ENCODE measurements around the gene PRICKLE4. TPM values are rescaled to one million over a fixed set of nuclear protein-coding genes. Genes with fewer than 3 reads are reported as not detected.

The PRICKLE4 gene
- total and polyA plus RNA-seq, 2 of the 13 experiments (the other 11 are each of a cell fraction or from before 2014, with no cell fraction given): 0.92 to 1.2 TPM

DNA sequence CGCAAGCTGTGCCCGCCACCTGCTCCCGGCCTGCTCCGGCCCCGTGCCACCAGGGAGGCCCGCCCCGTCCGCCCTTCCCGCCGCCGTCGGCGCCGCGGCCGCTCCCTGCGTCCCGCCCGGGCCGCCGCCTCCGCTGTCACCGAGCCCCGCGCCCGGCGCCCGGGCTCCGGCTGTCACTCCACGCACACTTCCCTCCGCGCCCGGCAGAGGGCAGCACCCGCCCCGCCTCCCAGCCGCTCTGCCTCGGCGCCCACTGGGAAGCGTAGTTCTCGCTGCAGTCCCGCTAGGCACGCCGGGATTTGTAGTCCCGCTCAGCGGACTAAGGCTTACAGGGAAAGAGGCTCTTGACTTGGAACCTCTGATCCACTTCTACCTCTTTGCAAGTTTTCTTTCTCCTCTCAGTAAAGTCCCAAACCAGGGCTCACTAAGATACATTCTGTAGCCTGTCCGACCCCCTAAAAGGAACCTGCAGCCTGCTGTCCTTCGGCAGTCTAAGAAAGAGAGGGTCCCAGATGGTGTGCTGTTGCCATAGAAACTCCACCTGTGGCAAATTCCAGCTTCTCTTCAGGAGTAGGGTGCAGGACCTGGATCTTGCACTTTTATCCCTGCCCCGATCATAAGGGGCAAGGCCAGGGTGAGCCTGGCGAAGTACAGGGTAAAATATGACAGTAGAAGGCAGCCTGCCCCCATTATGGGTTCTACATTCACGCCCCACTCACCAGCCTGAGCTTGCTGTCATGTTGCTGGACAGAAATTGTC is 45.0 kb upstream of the PRICKLE4 start, which contains the start of gene TFEB (continued):
- TF ChIP-seq ZNF558 (CRISPR knock-in tag; IDR thresholded peaks at IDR 0.05; ENCODE audit: borderline replicate concordance): no peak
- TF ChIP-seq MIXL1 (CRISPR knock-in tag; IDR thresholded peaks at IDR 0.05): peak; percentile 79
- TF ChIP-seq TCF12 (IDR thresholded peaks at IDR 0.05): no peak
- no peak; the same call in 1 of the 2 replicates for TF ChIP-seq TCF12 (CRISPR knock-in tag; IDR thresholded peaks at IDR 0.05)
- TF ChIP-seq, protein P1, sequence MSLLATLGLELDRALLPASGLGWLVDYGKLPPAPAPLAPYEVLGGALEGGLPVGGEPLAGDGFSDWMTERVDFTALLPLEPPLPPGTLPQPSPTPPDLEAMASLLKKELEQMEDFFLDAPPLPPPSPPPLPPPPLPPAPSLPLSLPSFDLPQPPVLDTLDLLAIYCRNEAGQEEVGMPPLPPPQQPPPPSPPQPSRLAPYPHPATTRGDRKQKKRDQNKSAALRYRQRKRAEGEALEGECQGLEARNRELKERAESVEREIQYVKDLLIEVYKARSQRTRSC (CRISPR knock-in tag; IDR thresholded peaks at IDR 0.05; ENCODE audit: low read depth): no peak
- peak; percentile 51; the same call in 1 of the 2 replicates for TF ChIP-seq SALL2 (CRISPR knock-in tag; IDR thresholded peaks at IDR 0.05)
- peak; percentile 28; the same call in 1 of the 2 replicates for TF ChIP-seq PAX8 (CRISPR knock-in tag; IDR thresholded peaks at IDR 0.05; ENCODE audit: borderline replicate concordance)
- TF ChIP-seq ZNF614 (CRISPR knock-in tag; IDR thresholded peaks at IDR 0.05; ENCODE audit: borderline replicate concordance): peak; percentile 76
- TF ChIP-seq, protein P2, sequence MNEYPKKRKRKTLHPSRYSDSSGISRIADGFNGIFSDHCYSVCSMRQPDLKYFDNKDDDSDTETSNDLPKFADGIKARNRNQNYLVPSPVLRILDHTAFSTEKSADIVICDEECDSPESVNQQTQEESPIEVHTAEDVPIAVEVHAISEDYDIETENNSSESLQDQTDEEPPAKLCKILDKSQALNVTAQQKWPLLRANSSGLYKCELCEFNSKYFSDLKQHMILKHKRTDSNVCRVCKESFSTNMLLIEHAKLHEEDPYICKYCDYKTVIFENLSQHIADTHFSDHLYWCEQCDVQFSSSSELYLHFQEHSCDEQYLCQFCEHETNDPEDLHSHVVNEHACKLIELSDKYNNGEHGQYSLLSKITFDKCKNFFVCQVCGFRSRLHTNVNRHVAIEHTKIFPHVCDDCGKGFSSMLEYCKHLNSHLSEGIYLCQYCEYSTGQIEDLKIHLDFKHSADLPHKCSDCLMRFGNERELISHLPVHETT (CRISPR knock-in tag; conservative IDR thresholded peaks at IDR 0.05): peak; percentile 95
- 0 out of 2 replicates have a peak, but pooled peaks have one; percentile 52 for TF ChIP-seq ZSCAN31 (CRISPR knock-in tag; IDR thresholded peaks at IDR 0.05; ENCODE audit: low read depth)
- TF ChIP-seq ZNF598 (CRISPR knock-in tag; IDR thresholded peaks at IDR 0.05; ENCODE audit: borderline replicate concordance): 0 out of 2 replicates have a peak, but pooled peaks have one; percentile 30
- peak; percentile 40; the same call in 1 of the 2 replicates for TF ChIP-seq KLF11 (CRISPR knock-in tag; IDR thresholded peaks at IDR 0.05)
- TF ChIP-seq DNMT3B (CRISPR knock-in tag; conservative IDR thresholded peaks at IDR 0.05): no peak; the same call in 1 of the 2 replicates
- no peak for TF ChIP-seq ZNF10 (CRISPR knock-in tag; IDR thresholded peaks at IDR 0.05; ENCODE audit: borderline replicate concordance, low read depth)
- TF ChIP-seq PHF5A (CRISPR knock-in tag; IDR thresholded peaks at IDR 0.05; ENCODE audit: low read depth, unreplicated experiment): peak; percentile 51
- TF ChIP-seq RBFOX2 (IDR thresholded peaks at IDR 0.05; ENCODE audit: low read depth, low read length): peak; percentile 67
- TF ChIP-seq TSC22D2 (CRISPR knock-in tag; IDR thresholded peaks at IDR 0.05; ENCODE audit: borderline replicate concordance): 0 out of 2 replicates have a peak, but pooled peaks have one; percentile 85
- TF ChIP-seq KLF6 (CRISPR knock-in tag; IDR thresholded peaks at IDR 0.05): peak; percentile 75; the same call in 1 of the 2 replicates
- TF ChIP-seq ZNF792 (CRISPR knock-in tag; IDR thresholded peaks at IDR 0.05): peak; percentile 75; the same call in 1 of the 2 replicates
- peak; percentile 58; the same call in 1 of the 2 replicates for TF ChIP-seq ZFY (CRISPR knock-in tag; IDR thresholded peaks at IDR 0.05)
- no peak for TF ChIP-seq ZNF773 (CRISPR knock-in tag; IDR thresholded peaks at IDR 0.05; ENCODE audit: borderline replicate concordance)
- peak; percentile 74 for TF ChIP-seq TEAD3 (CRISPR knock-in tag; optimal IDR thresholded peaks at IDR 0.05; ENCODE audit: borderline replicate concordance)
- TF ChIP-seq, protein P3, sequence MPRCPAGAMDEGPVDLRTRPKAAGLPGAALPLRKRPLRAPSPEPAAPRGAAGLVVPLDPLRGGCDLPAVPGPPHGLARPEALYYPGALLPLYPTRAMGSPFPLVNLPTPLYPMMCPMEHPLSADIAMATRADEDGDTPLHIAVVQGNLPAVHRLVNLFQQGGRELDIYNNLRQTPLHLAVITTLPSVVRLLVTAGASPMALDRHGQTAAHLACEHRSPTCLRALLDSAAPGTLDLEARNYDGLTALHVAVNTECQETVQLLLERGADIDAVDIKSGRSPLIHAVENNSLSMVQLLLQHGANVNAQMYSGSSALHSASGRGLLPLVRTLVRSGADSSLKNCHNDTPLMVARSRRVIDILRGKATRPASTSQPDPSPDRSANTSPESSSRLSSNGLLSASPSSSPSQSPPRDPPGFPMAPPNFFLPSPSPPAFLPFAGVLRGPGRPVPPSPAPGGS (CRISPR knock-in tag; IDR thresholded peaks at IDR 0.05): no peak
- no peak for TF ChIP-seq ZNF253 (CRISPR knock-in tag; IDR thresholded peaks at IDR 0.05; ENCODE audit: borderline replicate concordance)

Data from HepG2 (cell line).